CD4-positive, alpha-beta T cell treated with Interleukin-6 for 4 hours (primary cell): Measurements from ENCODE around the gene HIKESHI.
"Not testable (repeated sequence)": the region's sequence is repeated elsewhere in the genome, so short reads cannot be mapped to it uniquely, and the experiment has no call there.

Experiments used
- DNase-seq: peaks from one replicate; pipeline ENCODE4 v3.0.0-alpha.2; 2020; ENCODE audit warnings: mixed read lengths

The HIKESHI gene, protein sequence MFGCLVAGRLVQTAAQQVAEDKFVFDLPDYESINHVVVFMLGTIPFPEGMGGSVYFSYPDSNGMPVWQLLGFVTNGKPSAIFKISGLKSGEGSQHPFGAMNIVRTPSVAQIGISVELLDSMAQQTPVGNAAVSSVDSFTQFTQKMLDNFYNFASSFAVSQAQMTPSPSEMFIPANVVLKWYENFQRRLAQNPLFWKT

DNA sequence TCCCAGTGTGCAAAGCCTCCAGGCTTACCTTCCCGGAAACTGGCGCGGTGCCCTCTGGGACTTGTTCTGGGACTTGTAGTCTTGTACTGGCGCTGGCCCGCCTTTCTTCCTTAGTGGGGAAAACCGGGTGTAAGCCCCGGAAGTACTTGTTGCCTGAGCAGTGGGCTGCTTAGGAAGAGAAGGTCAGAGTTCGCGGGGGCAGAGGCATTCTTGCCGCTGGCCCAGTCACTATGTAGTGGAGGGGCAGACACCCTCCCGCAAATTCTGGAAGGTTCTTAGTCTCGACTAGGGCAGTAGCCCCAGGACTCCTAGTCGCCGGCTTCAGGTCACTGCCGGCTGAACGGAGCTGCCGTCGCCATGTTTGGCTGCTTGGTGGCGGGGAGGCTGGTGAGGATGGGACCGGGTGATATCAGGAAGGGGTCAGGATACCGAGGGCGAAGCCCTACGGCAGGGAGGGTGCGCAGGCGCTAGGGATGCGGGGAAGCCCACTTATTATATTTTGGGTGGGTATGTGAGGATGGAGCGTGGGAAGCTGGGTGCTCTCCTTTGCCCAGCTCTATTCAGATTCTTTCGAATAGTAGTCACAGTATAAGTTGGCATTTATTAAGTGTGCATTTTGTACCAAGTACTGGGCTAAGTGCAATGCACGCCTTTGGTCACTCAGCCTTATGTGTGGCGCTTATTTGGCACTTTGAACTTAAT lies at the start of gene HIKESHI:
HIKESHI (plus strand) TSS at position 149 of the 702 bp plus-strand sequence; CDS start at position 358, 209 bp downstream.
- peak; percentile 96 for DNase-seq

DNA sequence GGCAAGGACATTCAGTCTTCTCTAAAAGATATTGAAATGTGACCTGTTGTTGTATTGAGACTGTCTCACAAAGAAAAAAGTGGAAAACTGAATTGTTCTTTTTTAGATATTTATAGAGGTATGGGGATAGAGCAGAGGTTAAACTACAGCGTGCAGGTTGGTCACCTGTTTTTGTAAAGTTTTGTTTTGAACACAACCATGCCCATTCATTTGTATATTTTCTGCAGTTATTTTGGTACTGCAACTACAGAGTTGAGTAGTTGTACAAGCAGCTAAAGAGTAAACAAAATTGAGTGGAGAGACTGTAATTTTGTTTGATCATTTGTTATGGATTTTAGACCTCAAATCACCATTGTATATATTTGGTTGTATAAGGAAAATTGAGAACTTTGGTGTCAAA lies 46.1 kb upstream of the HIKESHI start:
- DNase-seq: no peak

DNA sequence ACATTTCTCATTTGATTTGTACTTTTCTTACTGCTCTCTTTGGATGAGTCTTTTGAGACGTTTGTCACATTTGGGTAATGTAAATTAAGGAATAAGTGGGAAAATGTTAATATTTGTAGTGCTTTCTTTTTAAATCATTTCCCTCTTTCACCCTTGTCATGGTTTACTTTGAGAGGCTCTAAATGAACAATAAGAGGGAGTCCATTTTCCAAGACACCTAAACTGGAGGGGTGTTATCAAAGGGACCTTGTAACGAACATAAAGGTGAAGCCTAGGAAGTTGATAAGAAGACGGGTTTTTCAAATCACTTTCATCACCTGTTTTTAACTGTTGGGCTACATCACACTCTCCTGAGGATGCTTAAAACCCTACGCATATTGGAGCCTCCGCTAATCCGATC lies 45.4 kb upstream of the HIKESHI start:
- DNase-seq: no peak

DNA sequence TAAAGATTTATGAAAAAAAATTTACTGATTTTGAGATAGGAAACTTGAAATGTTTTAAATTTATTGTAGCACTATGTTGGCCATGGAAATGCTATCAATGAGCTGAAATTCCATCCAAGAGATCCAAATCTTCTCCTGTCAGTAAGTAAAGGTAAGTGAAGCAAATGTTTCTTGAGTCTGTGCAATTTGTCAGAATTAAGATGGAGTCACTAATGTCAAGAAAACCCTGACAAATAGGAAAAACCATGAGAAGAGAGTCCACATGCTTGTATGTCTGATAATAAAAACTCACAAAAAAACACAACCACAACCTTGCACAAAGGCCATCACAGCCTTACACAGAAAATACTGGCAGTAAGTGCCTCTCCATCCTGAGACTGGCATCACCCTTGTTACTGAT lies 44.6 kb upstream of the HIKESHI start:
- DNase-seq: no peak

DNA sequence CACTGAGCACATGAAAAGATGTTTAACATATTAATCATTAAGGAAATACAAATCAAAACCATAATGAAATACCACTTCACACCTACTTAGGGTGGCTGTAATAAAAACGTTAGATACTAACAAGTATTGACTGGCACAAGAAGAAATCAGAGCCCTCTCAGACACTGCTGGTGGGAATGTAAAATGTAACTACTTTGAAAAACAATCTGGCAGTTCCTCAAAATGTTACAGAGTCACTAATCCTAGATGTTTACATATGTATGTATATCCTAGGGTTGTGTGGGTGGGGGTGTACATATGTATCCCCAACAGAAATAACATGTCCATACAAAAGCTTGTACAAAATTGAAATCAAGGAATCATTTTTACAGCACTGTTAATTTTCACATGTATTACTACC lies 42.3 kb upstream of the HIKESHI start:
- DNase-seq: no peak

DNA sequence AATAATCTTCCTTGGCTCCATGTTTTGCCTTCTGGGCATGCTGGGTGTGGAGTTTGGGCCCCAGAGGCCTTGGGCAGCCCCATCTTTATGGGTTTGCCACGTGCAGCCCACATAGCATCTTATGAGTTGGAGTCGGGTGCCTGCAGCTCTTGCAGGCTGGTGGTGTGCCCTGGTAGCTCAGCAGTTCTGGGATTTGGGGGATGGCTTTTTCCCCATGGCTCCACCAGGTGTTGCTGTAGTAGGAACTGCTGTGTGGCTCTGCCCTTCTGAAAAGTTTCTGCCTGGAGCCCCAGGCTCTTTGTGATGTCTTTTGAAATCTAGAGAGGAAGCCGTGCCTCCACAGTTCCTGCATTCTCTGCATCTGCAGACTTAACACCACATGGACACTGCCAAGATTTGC lies 40.7 kb upstream of the HIKESHI start:
- no peak for DNase-seq

DNA sequence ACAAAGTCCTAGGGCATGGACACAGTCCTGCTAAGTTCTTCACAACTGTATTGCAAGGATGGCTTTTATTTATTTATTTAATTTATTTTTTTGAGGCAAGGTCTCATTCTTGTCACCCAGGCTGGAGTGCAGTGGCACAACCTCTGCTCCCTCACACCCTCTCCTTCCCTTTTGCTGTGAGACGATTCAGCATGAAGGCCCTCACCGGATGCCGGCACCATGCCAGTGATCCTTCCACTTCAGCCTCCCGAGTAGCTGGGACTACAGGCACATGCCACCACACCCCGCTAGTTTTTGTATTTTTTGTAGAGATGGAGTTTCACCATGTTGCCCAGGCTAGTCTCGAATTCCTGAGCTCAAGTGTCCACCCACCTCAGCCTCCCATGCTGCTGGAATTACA lies 39.7 kb upstream of the HIKESHI start:
- no peak for DNase-seq

DNA sequence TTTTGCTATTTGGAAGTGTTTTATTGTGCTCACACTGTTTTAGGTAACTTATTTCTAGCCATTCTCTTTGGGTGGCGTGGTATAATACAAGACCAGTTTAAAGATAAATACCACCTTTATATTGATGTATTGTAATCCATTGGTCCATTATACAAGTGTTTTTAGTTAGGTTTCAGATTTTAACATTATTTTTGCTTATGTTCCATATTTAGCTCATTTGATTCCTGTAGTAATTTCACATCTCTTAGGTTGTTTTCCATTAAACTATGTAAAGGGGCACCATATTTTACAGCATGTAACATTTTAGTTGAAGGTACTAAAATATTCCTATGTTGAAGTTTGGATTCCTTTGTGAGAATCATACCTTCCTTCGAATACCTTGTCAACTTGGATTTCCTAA lies 37.4 kb upstream of the HIKESHI start:
- no peak for DNase-seq

DNA sequence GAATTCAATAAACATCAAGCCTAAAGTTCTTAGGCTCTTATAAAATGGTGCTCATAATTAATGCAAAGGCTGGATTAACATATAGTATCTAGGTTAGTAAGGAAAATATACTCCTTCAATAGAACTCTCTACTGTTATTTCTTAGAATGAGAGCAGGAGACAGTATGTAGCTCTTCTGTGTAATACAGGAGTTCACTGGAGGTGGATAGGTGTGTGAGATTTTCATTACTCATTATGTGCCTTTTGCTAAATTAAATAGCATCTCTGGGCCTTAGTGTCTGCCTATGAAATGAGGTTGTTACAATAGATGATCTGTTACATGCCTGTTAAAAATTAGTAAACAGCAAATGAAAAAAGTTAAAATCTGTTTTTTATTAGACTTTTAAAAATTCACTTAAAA lies 36.8 kb upstream of the HIKESHI start:
- no peak for DNase-seq

DNA sequence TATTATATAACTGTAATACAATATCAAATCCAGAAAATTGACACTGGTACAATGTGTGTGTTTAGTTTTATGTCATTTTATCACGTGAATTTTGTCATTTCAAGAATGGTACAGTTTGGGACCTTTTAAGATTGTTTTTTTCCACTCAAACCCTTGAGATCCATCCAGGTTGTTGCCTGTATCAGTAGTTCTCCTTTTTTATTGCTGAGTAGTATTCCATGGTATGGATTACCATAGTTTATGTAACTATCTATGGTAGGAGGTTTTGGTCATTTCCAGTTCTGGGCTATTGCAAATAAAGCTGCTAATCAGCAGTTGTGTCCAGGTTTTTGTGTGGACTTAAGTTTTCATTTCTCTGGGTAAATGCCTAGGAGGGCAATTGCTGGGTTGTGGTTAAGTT lies 32.4 kb upstream of the HIKESHI start:
- no peak for DNase-seq

DNA sequence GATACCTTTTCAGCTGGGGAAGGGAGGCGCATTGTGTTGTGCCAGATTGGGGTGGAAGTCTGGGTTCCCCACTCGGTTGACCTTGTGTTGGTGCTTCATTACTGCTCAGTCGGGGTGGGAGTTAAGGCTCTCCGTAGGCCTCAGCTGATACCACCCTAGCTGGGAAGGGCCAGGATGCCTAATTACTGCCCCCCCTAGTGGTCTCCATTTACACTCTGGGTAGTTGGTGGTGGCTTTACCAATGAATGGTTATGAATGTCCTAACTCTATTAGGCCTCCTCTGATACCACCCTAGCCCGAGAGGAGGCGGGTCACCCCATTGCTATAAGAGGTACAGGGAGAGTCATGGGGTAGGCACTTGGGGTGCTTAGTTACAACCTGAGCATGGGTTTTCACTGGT lies 27.5 kb upstream of the HIKESHI start:
- DNase-seq: no peak

DNA sequence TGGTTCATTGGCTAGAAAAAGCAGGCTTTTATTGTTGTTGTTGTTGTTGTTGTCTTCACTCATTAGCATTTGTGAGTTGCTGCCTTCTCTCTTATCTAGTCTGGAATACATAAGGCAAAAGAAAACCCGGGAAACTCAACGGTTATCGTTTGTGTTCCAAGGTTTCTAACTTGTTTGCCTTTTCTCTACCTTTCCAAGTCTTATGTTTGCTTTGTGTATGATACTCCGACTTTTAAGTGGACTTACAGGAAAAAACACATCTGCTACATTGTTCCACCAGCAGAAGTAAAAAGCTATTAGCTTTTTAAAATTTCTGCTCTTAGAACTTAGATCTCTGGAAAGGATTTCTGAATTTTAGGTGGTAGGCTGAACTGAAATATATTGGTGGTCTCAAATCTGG lies 27.0 kb upstream of the HIKESHI start:
- no peak for DNase-seq

DNA sequence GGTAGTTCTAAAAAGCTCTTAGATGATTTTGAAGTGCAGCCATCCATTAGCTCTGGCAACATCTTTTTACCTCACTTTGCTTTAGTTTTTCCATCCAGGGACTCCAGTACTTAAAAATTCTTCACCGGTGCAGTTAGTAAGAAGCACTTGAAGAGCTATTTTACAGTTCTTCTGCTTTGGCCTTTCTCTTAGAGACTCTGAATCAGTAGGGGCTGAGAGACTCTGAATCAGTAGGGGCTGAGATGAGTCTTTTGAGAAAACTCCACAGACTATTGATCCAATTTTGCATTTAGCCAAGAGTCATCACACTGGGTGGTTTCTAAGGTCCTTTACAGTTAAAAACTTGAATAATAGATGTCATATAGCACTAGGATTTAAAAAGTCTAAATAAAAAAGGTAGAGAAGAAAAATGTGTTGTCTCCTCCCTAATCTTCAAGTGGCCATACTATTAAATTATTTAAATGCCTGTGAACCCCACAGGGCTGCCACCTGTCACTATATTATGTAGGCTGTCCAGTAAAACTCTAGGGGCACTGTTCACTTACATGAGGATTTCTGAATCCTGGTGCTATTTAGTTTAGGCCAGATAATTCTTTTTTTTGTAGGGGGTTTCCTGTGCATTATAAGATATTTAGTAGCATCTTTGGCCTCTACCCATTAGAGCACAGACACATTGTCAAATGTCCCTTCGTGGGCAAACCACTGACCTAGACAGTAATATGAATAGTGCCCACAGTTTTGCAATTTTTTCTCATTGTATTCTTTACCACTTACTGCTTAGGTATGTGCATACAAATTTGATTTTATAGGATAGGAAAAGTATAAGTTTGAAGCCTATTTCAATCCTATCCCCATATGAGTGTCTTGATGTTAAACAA lies 26.3 kb upstream of the HIKESHI start:
- DNase-seq: no peak

DNA sequence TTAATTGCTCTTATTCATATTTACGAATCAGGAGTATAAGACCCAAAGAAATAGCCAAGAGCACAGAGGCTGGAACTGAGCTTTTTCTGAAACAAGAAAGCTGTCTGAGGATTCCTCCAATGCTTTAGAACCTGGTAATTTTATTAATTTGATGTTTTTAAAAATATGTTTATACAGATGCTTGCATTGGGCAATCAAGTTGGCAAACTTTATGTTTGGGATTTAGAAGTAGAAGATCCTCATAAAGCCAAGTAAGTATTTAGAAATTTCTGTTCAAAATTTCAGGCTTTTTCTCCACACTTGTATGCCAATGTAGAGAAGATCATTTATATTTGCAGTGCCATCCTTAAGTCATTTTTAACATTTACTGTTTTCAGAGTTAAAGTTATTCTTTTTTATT lies 24.3 kb upstream of the HIKESHI start:
- no peak for DNase-seq

DNA sequence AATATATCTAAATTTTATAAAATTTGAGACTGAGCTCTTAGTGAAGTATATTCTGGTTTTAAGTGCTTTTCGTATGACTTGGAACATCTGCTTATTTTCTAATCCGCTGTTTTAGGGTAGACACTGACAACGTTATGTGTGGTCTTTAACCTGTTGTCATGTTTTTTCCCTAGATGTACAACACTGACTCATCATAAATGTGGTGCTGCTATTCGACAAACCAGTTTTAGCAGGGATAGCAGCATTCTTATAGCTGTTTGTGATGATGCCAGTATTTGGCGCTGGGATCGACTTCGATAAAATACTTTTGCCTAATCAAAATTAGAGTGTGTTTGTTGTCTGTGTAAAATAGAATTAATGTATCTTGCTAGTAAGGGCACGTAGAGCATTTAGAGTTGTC lies 23.8 kb upstream of the HIKESHI start:
- no peak for DNase-seq

DNA sequence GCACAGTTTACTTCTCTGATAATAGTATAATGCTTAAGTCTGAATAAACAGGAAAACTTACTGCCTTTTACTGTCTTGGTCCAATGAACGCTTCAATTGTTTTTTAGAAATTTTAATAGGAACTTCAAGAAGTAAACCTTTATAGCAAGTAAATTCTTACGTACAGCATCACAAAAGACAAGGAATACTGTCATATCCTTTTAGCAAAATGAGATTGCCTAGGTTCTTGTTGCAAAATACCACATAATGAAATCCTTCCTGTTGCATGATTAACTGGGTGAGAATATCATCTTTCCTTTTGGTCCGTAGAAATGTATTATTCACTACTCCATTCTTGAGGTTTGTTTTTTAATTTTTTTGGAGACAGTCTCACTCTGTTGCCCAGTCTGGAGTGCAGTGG lies 22.3 kb upstream of the HIKESHI start:
- DNase-seq: no peak

DNA sequence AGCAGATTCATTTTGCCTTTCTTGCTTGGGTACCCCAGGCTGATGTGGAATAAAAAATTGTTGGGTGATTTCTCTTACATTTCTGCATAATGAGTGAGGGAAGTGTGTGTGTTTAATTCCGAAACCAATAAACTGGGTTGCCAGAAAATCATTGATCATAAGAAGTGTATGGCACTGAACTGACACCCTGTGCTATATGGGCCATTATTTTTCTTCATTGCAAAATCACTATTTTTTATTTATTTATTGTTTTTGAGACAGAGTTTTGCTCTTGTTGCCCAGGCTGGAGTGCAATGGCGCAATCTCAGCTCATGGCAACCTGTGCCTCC lies 14.6 kb upstream of the HIKESHI start:
- DNase-seq: no peak

DNA sequence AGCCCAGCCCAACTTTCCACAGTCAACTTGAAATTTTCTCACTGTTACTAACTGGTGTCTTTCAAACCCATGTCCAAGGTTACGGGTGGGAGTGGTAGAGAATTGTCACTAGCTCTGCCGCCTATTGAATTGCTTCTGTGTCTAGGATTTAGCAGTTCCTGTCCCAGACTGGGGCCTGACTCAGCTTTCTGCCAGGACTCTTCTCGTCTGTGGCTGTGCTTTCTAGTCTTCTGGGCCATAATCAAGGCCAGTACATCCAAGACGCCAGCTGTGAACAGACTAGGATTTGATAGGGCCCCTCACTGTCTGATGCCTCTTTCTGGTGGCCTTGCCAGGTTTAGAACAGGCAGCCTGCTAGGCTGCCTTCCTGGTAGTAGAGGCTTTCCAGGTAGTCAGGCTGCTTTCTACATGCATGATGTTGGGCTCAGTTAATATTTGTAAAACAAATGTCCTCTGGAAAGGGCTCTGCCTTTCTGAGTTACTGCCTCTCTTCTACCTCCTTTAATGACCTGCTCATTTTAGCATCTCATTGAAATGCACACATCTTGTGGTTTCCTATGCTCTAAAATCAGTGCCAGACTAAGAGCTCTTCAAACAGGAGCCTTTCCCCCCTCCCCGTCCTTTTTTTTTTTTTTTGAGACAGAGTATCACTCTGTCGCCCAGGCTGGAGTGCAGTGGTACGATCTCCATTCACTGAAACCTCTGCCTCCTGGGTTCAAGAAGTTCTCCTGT lies 13.1 kb upstream of the HIKESHI start:
- DNase-seq: no peak

DNA sequence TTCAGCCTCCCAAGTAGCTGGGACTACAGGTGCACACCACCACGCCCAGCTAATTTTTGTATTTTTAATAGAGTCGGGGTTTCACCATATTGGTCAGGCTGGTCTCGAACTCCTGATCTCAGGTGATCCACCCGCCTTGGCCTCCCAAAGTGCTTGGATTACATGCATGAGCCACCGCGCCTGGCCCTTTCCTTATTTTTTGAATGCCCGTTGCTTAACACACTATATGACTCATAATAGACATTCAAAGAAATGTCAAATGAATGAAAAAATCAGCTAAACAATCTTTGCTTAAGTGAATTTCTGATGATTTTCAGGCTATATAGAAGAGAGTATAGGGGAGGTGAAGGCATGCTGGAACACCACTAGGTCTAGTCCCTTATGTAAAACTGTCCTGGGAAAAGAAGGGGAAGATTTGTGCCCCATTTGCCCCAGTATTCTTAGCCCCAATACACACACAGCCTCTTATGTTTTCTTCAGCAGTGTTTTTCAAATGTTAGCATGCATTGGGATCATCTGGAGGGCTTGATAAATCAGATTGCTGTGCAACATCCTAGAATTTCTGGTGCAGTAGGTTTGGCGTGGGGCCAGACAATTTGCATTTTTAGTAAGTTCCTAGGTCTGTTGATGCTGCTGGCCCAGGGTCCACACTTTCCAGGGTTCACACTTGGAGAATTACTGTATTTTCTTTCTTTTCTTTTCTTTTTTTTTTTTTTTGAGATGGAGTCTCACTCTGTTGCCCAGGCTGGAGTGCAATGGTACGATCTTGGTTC lies 12.3 kb upstream of the HIKESHI start:
- not testable (repeated sequence) for DNase-seq

DNA sequence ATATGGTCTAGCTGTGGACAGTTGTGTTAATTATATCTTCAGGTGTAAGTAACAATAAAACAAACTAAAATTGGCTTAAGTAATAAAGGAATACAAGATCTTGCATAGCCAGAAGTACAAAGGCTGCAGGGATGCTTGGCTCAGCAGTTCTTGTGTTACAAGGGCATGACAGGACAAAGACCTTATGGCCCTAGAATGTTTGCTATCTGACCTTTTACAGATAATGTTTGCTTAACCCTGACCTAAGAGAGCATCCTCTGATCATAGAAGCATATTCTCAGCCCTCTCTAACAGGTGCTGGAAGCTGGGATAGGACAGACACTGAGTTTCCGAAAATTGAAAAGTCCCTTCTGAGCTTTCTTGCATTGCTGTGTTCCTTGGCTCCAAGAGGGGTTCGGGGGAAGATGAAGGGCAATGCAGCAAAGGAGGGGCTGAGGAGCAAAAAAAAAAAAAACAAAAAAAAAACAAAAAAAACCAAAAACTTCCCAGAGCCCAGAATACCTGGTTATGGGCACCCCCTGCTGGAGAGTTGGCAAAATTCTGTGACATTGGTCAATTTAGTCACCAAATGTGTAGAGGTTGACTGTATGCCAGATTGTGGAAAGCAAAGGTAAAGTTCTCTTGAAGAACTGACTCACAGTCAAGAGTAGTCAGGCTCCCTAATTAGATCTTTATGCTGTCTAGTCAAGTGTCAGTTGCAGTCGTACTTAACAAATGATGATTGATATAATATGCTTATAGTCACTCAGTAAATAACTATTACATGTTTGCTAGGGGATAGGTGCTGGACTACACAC lies 10.4 kb upstream of the HIKESHI start:
- DNase-seq: peak; percentile 70

DNA sequence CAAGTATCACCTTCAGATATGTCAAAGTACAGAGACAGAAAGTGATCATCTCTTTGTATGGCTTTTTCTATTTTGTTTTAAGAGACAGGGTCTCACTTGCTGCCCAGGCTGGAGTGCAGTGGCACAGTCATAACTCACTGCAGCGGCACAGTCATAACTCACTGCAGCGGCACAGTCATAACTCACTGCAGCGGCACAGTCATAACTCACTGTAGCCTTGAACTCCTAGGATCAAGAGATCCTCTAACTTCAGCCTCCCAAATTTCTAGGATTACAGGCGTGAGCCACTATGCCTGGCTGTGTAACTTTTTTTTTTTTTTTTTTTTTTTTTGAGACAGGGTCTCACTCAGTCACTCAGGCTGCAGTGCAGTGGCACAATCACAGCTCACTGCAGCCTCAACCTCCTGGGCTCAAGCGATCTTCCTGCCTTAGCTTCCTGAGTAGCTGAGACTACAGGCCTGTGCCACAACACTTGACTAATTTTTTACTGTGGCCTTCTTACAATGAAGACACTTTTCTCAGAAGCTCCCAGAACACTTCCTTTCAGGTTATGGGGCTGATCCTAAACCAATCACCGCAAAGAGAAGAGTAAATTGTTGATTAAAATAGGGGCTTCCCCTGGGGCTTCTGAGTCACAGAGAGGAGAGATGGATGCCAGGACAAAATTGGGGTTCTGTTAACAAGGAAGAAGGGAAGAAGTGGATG lies 9.0 kb upstream of the HIKESHI start:
- DNase-seq: peak; percentile 15
